ENCODE data around the gene ZNF544. TPM values are rescaled to one million over a fixed set of nuclear protein-coding genes. Genes with fewer than 3 reads are reported as not detected.

The ZNF544 gene
- 22.6 TPM for total RNA-seq
- long read RNA-seq, partial matches to known transcripts = 0 of 11 reads
- long read RNA-seq, other reads (novel, unspliced or antisense) = 8 of 11 reads

GRCh38 chr19:58228585-58229254 lies at the start of gene ZNF544:
TSS of gene ZNF544 (plus strand) at chr19:58228914. CDS start at chr19:58244024, 15,110 bp downstream.
- peak; percentile 96 to 99 for ATAC-seq
- intact Hi-C loops (cut with DNase I) = no loop called here
- no peaks in the 10 kb centered on the region for H3K27me3 ChIP-seq (ENCODE audit: low read depth)
- DNase-seq = peak; percentile 87
- H3K4me1 ChIP-seq = peaks cover 14% of the 10 kb centered on the region
- peak within 1 kb of the TSS; percentile 93 for H3K4me3 ChIP-seq
- H3K27ac ChIP-seq = peak within 1 kb of the TSS; percentile 79
- peaks cover 53% of the 10 kb centered on the region for H3K9me3 ChIP-seq
- TF ChIP-seq CTCF (IDR thresholded peaks at IDR 0.05) = no peak
- peaks cover 39% of the 10 kb centered on the region for H3K36me3 ChIP-seq

- Histone ChIP-seq H3K9me3 (peaks cover 92% of the 10 kb centered on the region), H3K4me1 (no peaks in the 10 kb centered on the region), H3K4me3 (peak overlapping the region; percentile 90), H3K27ac (peak overlapping the region; percentile 99), H3K27me3 (ENCODE audit: low read depth) (no peaks in the 10 kb centered on the region), H3K36me3 (peaks cover 16% of the 10 kb centered on the region)
- intact Hi-C loops (cut with DNase I) = no loop called here
- peak; percentile 49 for TF ChIP-seq CTCF (IDR thresholded peaks at IDR 0.05)
- ATAC-seq (no peak), DNase-seq (no peak)
Observed at GRCh38 chr19:58181902-58182576, 46.7 kb upstream of the ZNF544 start.

GRCh38 chr19:58182577-58182988 lies 46.1 kb upstream of the ZNF544 start:
- Histone ChIP-seq H3K27ac (peak overlapping the region; percentile 99), H3K36me3 (peaks cover 22% of the 10 kb centered on the region), H3K27me3 (ENCODE audit: low read depth) (no peaks in the 10 kb centered on the region), H3K4me1 (no peaks in the 10 kb centered on the region), H3K9me3 (peaks cover 93% of the 10 kb centered on the region), H3K4me3 (peak overlapping the region; percentile 90)
- intact Hi-C loops (cut with DNase I) = no loop called here
- ATAC-seq (no peak), DNase-seq (no peak)
- no peak for TF ChIP-seq CTCF (IDR thresholded peaks at IDR 0.05)

GRCh38 chr19:58182989-58183816 lies 45.5 kb upstream of the ZNF544 start, which contains the start of gene ZNF274:
TSS of gene ZNF274 (plus strand) at chr19:58183061. CDS start at chr19:58183966, 905 bp downstream.
- ATAC-seq = peak; percentile 97
- intact Hi-C loops (cut with DNase I) = no loop called here

More at GRCh38 chr19:58182989-58183816, 45.5 kb upstream of the ZNF544 start, which contains the start of gene ZNF274:
- H3K4me3 ChIP-seq = peak within 1 kb of the TSS; percentile 90
- no peak for TF ChIP-seq CTCF (IDR thresholded peaks at IDR 0.05)
- H3K36me3 ChIP-seq = peaks cover 28% of the 10 kb centered on the region
- peak; percentile 97 for DNase-seq
- peaks cover 93% of the 10 kb centered on the region for H3K9me3 ChIP-seq
- peak within 1 kb of the TSS; percentile 99 for H3K27ac ChIP-seq
- no peaks in the 10 kb centered on the region for H3K27me3 ChIP-seq (ENCODE audit: low read depth)
- H3K4me1 ChIP-seq = no peaks in the 10 kb centered on the region

Measured in lower lobe of right lung (tissue), 2 donors.